Mesothelial cell of epicardium (in vitro differentiated cells): Measurements from ENCODE around the gene AFF3. TPM values are rescaled to one million over a fixed set of nuclear protein-coding genes. Genes with fewer than 3 reads are reported as not detected.

Experiments used
- DNase-seq, 2 experiments: peaks; one replicate each; pipeline ENCODE4 v3.0.0; 2021; ENCODE audit warnings: low spot score in 2 of 2; ENCODE audit not compliant: unreplicated experiment in 2 of 2
- H3K27ac Mint-ChIP-seq: 2 replicates; pipeline ENCODE4 v1.8.0; 2021; ENCODE audit warnings: mixed read lengths
- H3K27me3 Mint-ChIP-seq: 2 replicates; pipeline ENCODE4 v1.8.0; 2021; ENCODE audit warnings: low read depth, mixed read lengths
- H3K36me3 Mint-ChIP-seq: 2 replicates; pipeline ENCODE4 v1.8.0; 2021; ENCODE audit warnings: mixed read lengths
- H3K4me1 Mint-ChIP-seq: 2 replicates; pipeline ENCODE4 v1.8.0; 2021; ENCODE audit warnings: mixed read lengths
- H3K4me3 Mint-ChIP-seq: 2 replicates; pipeline ENCODE4 v1.8.0; 2021; ENCODE audit warnings: mild to moderate bottlenecking, moderate library complexity, mixed read lengths
- H3K9me3 Mint-ChIP-seq: 2 replicates; pipeline ENCODE4 v1.8.0; 2021; ENCODE audit warnings: mixed read lengths
- CTCF ChIP-seq: fragments of 200-600 bp; sonication (generic); IDR thresholded peaks from one replicate; pipeline ENCODE4 v1.5.0; 2021; ENCODE audit warnings: antibody characterized with exemption; ENCODE audit not compliant: unreplicated experiment
- total RNA-seq: library from RNA; stranded (reverse); gene quantifications from 3 replicates; pipeline ENCODE4 v1.2.1, GENCODE V29; 2021

AFF3 gene
- total RNA-seq, 1 donor from 2014 or later, result 14.4 TPM

DNA sequence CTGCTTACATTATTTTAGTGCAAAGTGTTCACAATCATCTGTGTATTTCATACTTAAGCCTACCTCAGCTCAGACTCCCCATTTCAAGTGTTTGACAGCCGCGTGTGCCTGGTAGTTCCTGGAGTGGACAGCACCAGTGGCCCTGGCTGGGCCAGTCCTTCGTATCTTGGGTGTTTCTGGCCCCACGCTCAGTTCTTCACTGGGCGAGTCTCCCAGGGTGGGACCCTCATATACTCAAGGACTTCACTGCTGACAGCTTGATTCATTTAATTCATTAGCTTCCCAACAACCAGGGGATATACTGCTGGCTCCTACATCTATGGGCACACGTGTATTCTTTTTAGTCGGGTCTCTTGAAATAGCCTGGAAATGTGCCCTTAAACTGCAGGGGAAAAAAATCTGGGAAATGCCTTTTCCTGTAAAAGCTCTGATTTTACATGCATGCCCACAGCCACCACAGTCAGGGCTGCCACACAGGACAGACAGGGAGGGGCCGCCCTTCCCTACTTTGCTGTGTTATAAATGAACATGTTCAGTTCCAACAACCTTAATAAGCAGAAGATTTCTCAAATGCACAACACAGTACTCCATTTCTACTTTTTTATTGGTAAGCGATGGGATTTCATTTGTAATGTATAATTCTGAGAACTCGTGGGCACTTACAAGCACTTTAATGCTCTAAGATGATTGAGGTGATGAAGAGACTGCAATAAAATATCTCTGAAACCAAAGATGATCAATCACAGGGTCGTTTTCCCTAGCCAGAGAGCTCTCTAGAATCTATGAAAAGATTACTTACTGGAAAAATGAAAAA lies 447.1 kb downstream of the AFF3 start:
- Mint-ChIP-seq H3K27me3 (peaks cover 12% of the 10 kb centered on the region), H3K9me3 (no peaks in the 10 kb centered on the region), H3K27ac (no peak overlapping the region), H3K4me1 (peaks cover 10% of the 10 kb centered on the region), H3K36me3 (no peaks in the 10 kb centered on the region), H3K4me3 (no peak overlapping the region)
- no peak for DNase-seq
- no peak for TF ChIP-seq CTCF

DNA sequence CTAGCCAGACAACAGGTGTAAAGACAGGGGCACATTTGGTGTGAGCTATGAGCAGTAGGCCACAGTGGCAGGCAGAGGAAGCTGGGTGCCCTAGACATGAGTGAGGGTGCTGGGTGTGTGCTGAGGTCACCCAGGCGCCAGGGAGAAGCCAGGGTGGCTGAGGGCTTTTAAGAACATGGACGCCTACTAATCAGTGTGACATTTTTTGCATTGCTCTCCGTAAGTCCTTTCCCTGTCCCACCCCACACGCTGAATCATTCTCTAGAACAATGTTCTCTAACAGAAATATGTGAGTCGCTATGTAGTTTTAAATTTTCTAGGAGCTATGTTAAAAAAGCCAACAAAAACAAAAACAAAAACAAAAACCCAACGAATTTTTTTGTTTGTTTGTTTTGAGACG lies 448.1 kb downstream of the AFF3 start:
- H3K9me3 Mint-ChIP-seq, result no peaks in the 10 kb centered on the region
- no peak overlapping the region for H3K4me3 Mint-ChIP-seq
- H3K27ac Mint-ChIP-seq, result no peak overlapping the region
- H3K36me3 Mint-ChIP-seq, result no peaks in the 10 kb centered on the region
- DNase-seq, result no peak
- no peak for TF ChIP-seq CTCF
- H3K27me3 Mint-ChIP-seq, result peaks cover 8% of the 10 kb centered on the region
- H3K4me1 Mint-ChIP-seq, result peaks cover 10% of the 10 kb centered on the region

DNA sequence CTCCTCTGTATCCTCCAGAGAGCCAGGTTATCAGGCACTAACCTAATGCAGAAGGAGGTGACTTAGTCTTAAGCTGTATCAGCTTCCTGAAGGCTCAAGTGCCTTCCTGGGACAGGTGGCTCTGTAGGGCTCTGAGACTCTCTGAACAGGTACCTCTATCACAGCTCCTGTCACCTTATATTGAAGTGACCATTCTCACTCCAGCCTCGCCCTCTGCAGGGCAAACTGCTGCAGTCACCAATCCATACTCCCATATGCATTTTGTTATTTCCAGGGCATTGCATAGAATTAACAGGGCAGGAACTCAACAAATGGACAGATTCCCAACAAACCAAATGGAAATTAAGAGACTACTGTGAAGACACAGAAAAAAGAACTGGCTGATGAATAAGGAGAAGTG lies 449.6 kb downstream of the AFF3 start:
- Mint-ChIP-seq H3K27me3 (peaks cover 8% of the 10 kb centered on the region), H3K4me1 (peaks cover 10% of the 10 kb centered on the region), H3K27ac (no peak overlapping the region), H3K9me3 (no peaks in the 10 kb centered on the region), H3K4me3 (no peak overlapping the region), H3K36me3 (no peaks in the 10 kb centered on the region)
- DNase-seq, result no peak
- TF ChIP-seq CTCF, result no peak

DNA sequence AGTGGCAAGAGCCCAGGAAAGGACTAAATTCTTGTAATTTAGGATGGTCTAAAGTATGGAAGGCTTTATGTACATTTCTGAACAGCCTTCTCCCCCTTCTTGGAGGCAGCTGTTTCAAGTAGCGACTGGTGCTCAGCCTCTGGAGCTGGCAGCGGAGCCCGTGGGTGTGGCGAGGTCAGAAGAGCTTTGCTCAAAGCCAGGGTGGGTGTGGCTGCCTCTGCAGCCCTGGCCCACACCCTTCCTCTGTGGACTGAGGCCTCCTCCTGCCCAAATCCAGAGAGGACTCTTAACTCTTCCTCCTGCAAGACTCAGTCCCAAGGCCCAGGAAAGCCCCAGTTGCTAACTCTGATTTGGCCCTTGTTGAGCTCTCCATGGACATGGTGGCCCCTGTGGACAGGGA lies 450.5 kb downstream of the AFF3 start:
- peaks cover 10% of the 10 kb centered on the region for H3K4me1 Mint-ChIP-seq
- no peak overlapping the region for H3K27ac Mint-ChIP-seq
- no peak overlapping the region for H3K4me3 Mint-ChIP-seq
- H3K9me3 Mint-ChIP-seq, result no peaks in the 10 kb centered on the region
- H3K36me3 Mint-ChIP-seq, result no peaks in the 10 kb centered on the region
- TF ChIP-seq CTCF, result no peak
- no peak for DNase-seq
- peaks cover 12% of the 10 kb centered on the region for H3K27me3 Mint-ChIP-seq

GRCh38 chr2:99689145-99689742 lies 453.1 kb downstream of the AFF3 start:
- H3K9me3 Mint-ChIP-seq, result no peaks in the 10 kb centered on the region
- H3K27ac Mint-ChIP-seq, result no peak overlapping the region
- H3K27me3 Mint-ChIP-seq, result peaks cover 12% of the 10 kb centered on the region
- no peaks in the 10 kb centered on the region for H3K36me3 Mint-ChIP-seq
- H3K4me3 Mint-ChIP-seq, result no peak overlapping the region
- TF ChIP-seq CTCF, result no peak
- no peaks in the 10 kb centered on the region for H3K4me1 Mint-ChIP-seq
- no peak for DNase-seq
